HCT116 (cell line): ENCODE measurements around the gene YIPF4. TPM values are rescaled to one million over a fixed set of nuclear protein-coding genes. Genes with fewer than 3 reads are reported as not detected.

Source experiments
- ATAC-seq: fragments of 200-7000 bp; cut with Tn5 transposase; 2 replicates; pipeline ENCODE4 v1.9.1; 2020; ENCODE audit warnings: mild to moderate bottlenecking, moderate library complexity
- BruUV-seq: library from RNA; stranded (reverse); fragments of 400-500 nt; replicated peaks from 2 replicates; lab custom pipeline; 2021; lab: Mats Ljungman, UMichigan
- CTCF ChIA-PET: fragments of 300-600 bp; sonication (Branson Sonifier 250); formaldehyde crosslinking; loops from one replicate; lab custom pipeline; 2021; ENCODE audit warnings: antibody characterized with exemption; lab: Charles Lee
- POLR2A ChIA-PET: fragments of 300-600, 350-600 bp; sonication (Branson Sonifier 250); formaldehyde crosslinking; loops from one replicate; lab custom pipeline; 2021; ENCODE audit warnings: antibody characterized with exemption; lab: Charles Lee
- RAD21 ChIA-PET, 2 experiments: fragments of 300-600 bp; sonication (Branson Sonifier 250); formaldehyde crosslinking; loops; one replicate each; lab custom pipeline; 2023; ENCODE audit warnings: low total read pairs in 2 of 2; ENCODE audit not compliant: uncharacterized antibody in 2 of 2, unreplicated experiment in 2 of 2, low non-redundant PET in 1 of 2; lab: Charles Lee
- DNase-seq: peaks from one replicate; pipeline ENCODE4 v3.0.0-alpha.2; 2010; ENCODE audit warnings: low read depth, low spot score
- H2AFZ ChIP-seq: fragments of 200-600 bp; shearing (Covaris generic), sonication (generic); 2 replicates; pipeline ENCODE4 v1.6.1; 2017; ENCODE audit warnings: low read depth, mixed run types, mixed read lengths, antibody characterized with exemption, low read length; ENCODE audit not compliant: poor library complexity, severe bottlenecking
- H3K27ac ChIP-seq: 2 replicates; pipeline ENCODE4 v1.5.1; 2012; ENCODE audit warnings: low read depth, low read length
- H3K27me3 ChIP-seq: fragments of 200-600 bp; sonication (generic); 2 replicates; pipeline ENCODE4 v1.6.1; 2016; ENCODE audit warnings: mixed run types, low read length, mixed read lengths; ENCODE audit not compliant: insufficient read depth
- H3K36me3 ChIP-seq, 2 experiments: fragments of 200-500 bp in 1 of 2; fragments of 200-600 bp in 1 of 2; sonication (Bioruptor generic) in 1 of 2; sonication (generic) in 1 of 2; 2 replicates each; pipeline versions ENCODE4 v1.5.1 to v1.6.1; 2014 to 2016; ENCODE audit warnings: low read length in 2 of 2, inconsistent platforms in 1 of 2, mixed read lengths in 1 of 2, mixed run types in 1 of 2; ENCODE audit not compliant: insufficient read depth in 2 of 2, control insufficient read depth in 1 of 2
- H3K4me1 ChIP-seq, 2 experiments: fragments of 200-600 bp in 1 of 2; sonication (generic) in 1 of 2; 2 replicates each; pipeline versions ENCODE4 v1.5.1 to v1.6.1; 2012 to 2017; ENCODE audit warnings: low read length in 2 of 2, inconsistent platforms in 1 of 2, mild to moderate bottlenecking in 1 of 2, mixed read lengths in 1 of 2, mixed run types in 1 of 2, moderate library complexity in 1 of 2; ENCODE audit not compliant: insufficient read depth in 2 of 2, control insufficient read depth in 1 of 2
- H3K4me2 ChIP-seq: fragments of 200-600 bp; sonication (generic); 2 replicates; pipeline ENCODE4 v1.6.1; 2017; ENCODE audit warnings: mixed run types, low read length, mixed read lengths
- H3K4me3 ChIP-seq, 2 experiments: fragments of 200-600 bp in 1 of 2; sonication (generic) in 1 of 2; replicated peaks in 1 of 2; 2 replicates each; pipeline ENCODE4 v1.5.1; 2011 to 2016; ENCODE audit warnings: low read length in 2 of 2, control low read depth in 1 of 2, low read depth in 1 of 2, mild to moderate bottlenecking in 1 of 2, mixed read lengths in 1 of 2, mixed run types in 1 of 2
- H3K79me2 ChIP-seq: fragments of 200-600 bp; sonication (generic); 2 replicates; pipeline ENCODE4 v1.6.1; 2017; ENCODE audit warnings: mild to moderate bottlenecking, mixed run types, low read length, moderate library complexity, mixed read lengths; ENCODE audit not compliant: insufficient read depth
- H3K9ac ChIP-seq: fragments of 200-600 bp; sonication (generic); 2 replicates; pipeline ENCODE4 v1.6.1; 2016; ENCODE audit warnings: low read length, mixed read lengths
- H3K9me2 ChIP-seq: fragments of 200-600 bp; sonication (generic), shearing (Covaris generic); 2 replicates; pipeline ENCODE4 v1.6.1; 2017; ENCODE audit warnings: mixed run types, mild to moderate bottlenecking, moderate library complexity; ENCODE audit not compliant: insufficient read depth
- H3K9me3 ChIP-seq, 2 experiments: fragments of 200-500 bp in 1 of 2; fragments of 200-600 bp in 1 of 2; sonication (Bioruptor generic) in 1 of 2; sonication (generic) in 1 of 2; 2 replicates each; pipeline ENCODE4 v1.6.1; 2014 to 2017; ENCODE audit warnings: low read length in 2 of 2, mixed read lengths in 2 of 2, inconsistent platforms in 1 of 2, low read depth in 1 of 2, mild to moderate bottlenecking in 1 of 2, mixed run types in 1 of 2, moderate library complexity in 1 of 2; ENCODE audit not compliant: control insufficient read depth in 1 of 2, insufficient read depth in 1 of 2
- H4K20me1 ChIP-seq: fragments of 200-600 bp; sonication (generic), shearing (Covaris generic); 2 replicates; pipeline ENCODE4 v1.6.1; 2017; ENCODE audit warnings: mixed run types, mild to moderate bottlenecking, moderate library complexity; ENCODE audit not compliant: insufficient read depth
- CEBPB ChIP-seq: IDR thresholded peaks from 2 replicates; pipeline ENCODE4 v1.6.1; 2012; ENCODE audit warnings: low read depth
- CTCF ChIP-seq, 3 experiments: fragments of 200-600 bp in 1 of 3; sonication (generic) in 1 of 3; IDR thresholded peaks in 2 of 3; conservative IDR thresholded peaks in 1 of 3; 2 replicates each; pipeline ENCODE4 v1.5.1; 2012 to 2017; ENCODE audit warnings: low read depth in 2 of 3, low read length in 2 of 3, antibody characterized with exemption in 1 of 3, borderline replicate concordance in 1 of 3, control low read depth in 1 of 3, mild to moderate bottlenecking in 1 of 3, mixed read lengths in 1 of 3, mixed run types in 1 of 3, moderate library complexity in 1 of 3; ENCODE audit not compliant: insufficient read depth in 1 of 3
- EGR1 ChIP-seq: IDR thresholded peaks from 2 replicates; pipeline ENCODE4 v1.6.1; 2012; ENCODE audit warnings: low read depth
- POLR2AphosphoS5 ChIP-seq: IDR thresholded peaks from 2 replicates; pipeline ENCODE4 v1.6.1; 2011; ENCODE audit warnings: mild to moderate bottlenecking, low read depth, low read length, moderate library complexity
- RAD21 ChIP-seq: IDR thresholded peaks from 2 replicates; pipeline ENCODE4 v1.6.1; 2012; ENCODE audit warnings: low read depth, mild to moderate bottlenecking
- SIN3A ChIP-seq: IDR thresholded peaks from 2 replicates; pipeline ENCODE4 v1.6.1; 2012; ENCODE audit warnings: low read depth
- SRF ChIP-seq: IDR thresholded peaks from 2 replicates; pipeline ENCODE4 v1.6.1; 2012; ENCODE audit warnings: low read depth
- ZBTB33 ChIP-seq: IDR thresholded peaks from 2 replicates; pipeline ENCODE4 v1.6.1; 2011; ENCODE audit warnings: mild to moderate bottlenecking, low read length, moderate library complexity; ENCODE audit not compliant: insufficient replicate concordance; ENCODE audit errors: extremely low read depth
- ZFX ChIP-seq: fragments of 450-650 bp; IDR thresholded peaks from 2 replicates; pipeline ENCODE4 v1.6.1; 2017
- ZNF274 ChIP-seq: fragments of 200-500 bp; sonication (Bioruptor generic); IDR thresholded peaks from 2 replicates; pipeline ENCODE4 v1.6.1; 2014; ENCODE audit warnings: mild to moderate bottlenecking, low read depth, low read length, inconsistent platforms
- intact Hi-C: fragments of 100-400 bp; cut with micrococcal nuclease; formaldehyde crosslinking; loops from 2 replicates; pipeline ENCODE4 v1.10.0; 2022
- total RNA-seq: library from RNA; stranded (reverse); gene quantifications from one replicate; pipeline ENCODE4 v1.2.1, GENCODE V29; 2021; ENCODE audit not compliant: unreplicated experiment
- TF ChIP-seq, protein P1 (sequence below): IDR thresholded peaks from 2 replicates; pipeline ENCODE4 v1.6.1; 2012

The YIPF4 gene
- total RNA-seq, 1 experiment from 2014 or later = 29.8 TPM

- intact Hi-C loops = no loop called here
- TF ChIP-seq ZFX (no peak), ZBTB33 (no peak), EGR1 (no peak)
- TF ChIP-seq, protein P1, sequence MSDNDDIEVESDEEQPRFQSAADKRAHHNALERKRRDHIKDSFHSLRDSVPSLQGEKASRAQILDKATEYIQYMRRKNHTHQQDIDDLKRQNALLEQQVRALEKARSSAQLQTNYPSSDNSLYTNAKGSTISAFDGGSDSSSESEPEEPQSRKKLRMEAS = no peak
- Histone ChIP-seq H3K9ac (peak overlapping the region; percentile 50), H3K36me3 (peaks cover 2 to 11% of the 10 kb centered on the region in 2 experiments; a peak in 1 of 4 replicates), H2AFZ (no peak overlapping the region), H3K9me2 (no peaks in the 10 kb centered on the region), H3K27me3 (no peaks in the 10 kb centered on the region), H3K79me2 (peaks cover 58% of the 10 kb centered on the region), H3K4me3 (peak overlapping the region; percentile 80 to 96), H4K20me1 (peaks cover 5% of the 10 kb centered on the region; the same call in 1 of the 2 replicates), H3K4me1 (peaks cover 9 to 27% of the 10 kb centered on the region in 2 experiments; a peak in 3 of 4 replicates), H3K27ac (peak overlapping the region; percentile 27; the same call in 1 of the 2 replicates), H3K4me2 (peak overlapping the region; percentile 85), H3K9me3 (no peaks in the 10 kb centered on the region)
- TSS peak; percentile 51 for BruUV-seq
- ChIA-PET CTCF (no interaction called here), POLR2A (no interaction called here), RAD21 (no interaction called here)
- no peak for ATAC-seq
- DNase-seq = peak; percentile 6
Measured at GRCh38 chr2:32358111-32358482, 80.4 kb downstream of the YIPF4 start.

DNA sequence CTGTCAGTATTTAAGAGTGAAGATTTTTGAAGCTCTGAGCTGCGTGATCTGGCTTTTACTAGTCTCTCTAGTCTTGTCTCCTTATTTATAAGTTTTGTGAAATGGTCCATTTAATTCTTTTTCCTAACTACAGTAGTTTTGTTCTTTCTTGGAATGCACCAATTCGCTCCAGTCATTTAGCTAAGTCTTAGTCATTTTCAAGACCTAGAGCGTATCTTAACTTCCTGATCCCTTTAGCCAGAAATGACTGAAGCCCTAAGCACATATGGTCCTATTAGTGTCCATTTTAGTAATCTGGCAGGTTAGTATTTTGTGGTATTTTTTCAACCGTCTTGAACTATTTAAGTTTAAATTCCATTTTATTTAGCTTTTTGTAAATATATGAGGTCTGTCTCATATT, 82.7 kb downstream of the YIPF4 start:
- Histone ChIP-seq H3K4me2 (no peak overlapping the region), H3K9me2 (no peaks in the 10 kb centered on the region), H2AFZ (no peak overlapping the region), H3K27me3 (no peaks in the 10 kb centered on the region), H3K79me2 (peaks cover 81% of the 10 kb centered on the region), H3K9ac (no peak overlapping the region), H3K4me3 (no peak overlapping the region), H3K36me3 (peaks cover 2 to 11% of the 10 kb centered on the region in 2 experiments; a peak in 1 of 4 replicates), H3K9me3 (no peaks in the 10 kb centered on the region), H3K27ac (no peak overlapping the region), H3K4me1 (peaks cover 8 to 19% of the 10 kb centered on the region in 2 experiments; a peak in 3 of 4 replicates), H4K20me1 (peaks cover 10% of the 10 kb centered on the region; the same call in 1 of the 2 replicates)
- intact Hi-C loops = no loop called here
- CTCF ChIA-PET = no interaction called here
- ATAC-seq (no peak), DNase-seq (no peak)
- RAD21 ChIA-PET = interaction anchor here in 1 of 2 experiments (0.6 kb wide), 1 partner anchor 592 kb away, joined by 4 read pairs; no protein-coding TSS in a partner anchor
- no TSS peak for BruUV-seq
- POLR2A ChIA-PET = no interaction called here
- TF ChIP-seq ZBTB33 = no peak
- TF ChIP-seq POLR2AphosphoS5 = no peak
- TF ChIP-seq RAD21 = no peak
- no peak for TF ChIP-seq SRF
- TF ChIP-seq CTCF (IDR thresholded peaks at IDR 0.05 in 2 of 3, conservative IDR thresholded peaks at IDR 0.05 in 1 of 3; ENCODE audit: borderline replicate concordance in 1 of 3, insufficient read depth in 1 of 3, low read depth in 2 of 3, low read length in 2 of 3) = no peak
- TF ChIP-seq CEBPB = no peak
- no peak for TF ChIP-seq SIN3A
- no peak for TF ChIP-seq ZNF274
